ENCODE results near the gene MED9.

MED9 gene

DNA sequence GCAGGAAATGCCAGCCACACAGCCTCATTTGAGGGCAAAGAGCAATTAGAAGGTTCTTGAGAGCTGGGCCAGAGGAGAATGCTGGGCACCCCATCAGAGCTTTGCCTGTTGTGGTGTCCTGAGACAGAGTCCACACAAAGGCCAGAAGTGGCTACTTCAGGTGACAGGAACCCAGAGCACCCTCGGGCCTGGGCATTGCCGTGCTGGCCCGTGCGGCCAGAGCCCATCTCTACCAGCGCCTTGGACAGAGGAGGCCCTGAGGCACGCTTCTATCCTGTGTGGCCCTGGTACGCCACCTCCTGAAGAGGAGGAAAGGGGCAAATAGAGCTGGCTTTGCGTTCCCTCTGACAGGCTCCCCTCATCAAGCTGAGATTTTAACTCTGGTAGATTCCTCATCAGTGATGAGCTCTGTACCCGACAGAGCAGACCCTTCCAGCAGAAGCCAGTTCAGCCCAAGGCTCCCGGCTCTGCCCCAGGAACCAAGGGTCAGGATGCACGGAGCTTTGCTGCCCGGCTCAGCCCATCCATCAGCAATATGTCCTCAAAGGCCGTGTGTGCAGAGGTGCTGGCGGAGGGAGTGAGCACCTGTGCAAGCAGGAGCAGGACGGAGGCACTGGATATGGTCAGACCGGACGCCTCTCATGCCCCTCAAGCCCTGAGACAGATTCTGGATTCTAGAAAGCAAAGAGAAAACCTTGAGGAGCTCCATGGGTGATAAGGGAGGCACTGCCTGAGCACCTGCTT, 22.8 kb downstream of the MED9 start:
- H3K4ac ChIP-seq (ENCODE audit: low read depth, low read length): no peak overlapping the region
- no peak overlapping the region for H3K4me2 ChIP-seq (ENCODE audit: low read length)
- H3K79me1 ChIP-seq (ENCODE audit: low read length): no peaks in the 10 kb centered on the region
- H3K79me2 ChIP-seq (ENCODE audit: control insufficient read depth, insufficient read depth, low read length, poor library complexity): no peaks in the 10 kb centered on the region
- no peak for DNase-seq
- no peak overlapping the region for H2AK5ac ChIP-seq (ENCODE audit: low read length)
- no peak overlapping the region for H3K27ac ChIP-seq (ENCODE audit: low read depth, low read length)
- peaks cover 10 to 17% of the 10 kb centered on the region in 2 experiments for H3K4me1 ChIP-seq (ENCODE audit: control insufficient read depth in 1 of 2, insufficient read depth in 2 of 2, low read length in 2 of 2)
- H3K14ac ChIP-seq (ENCODE audit: low read length): no peak overlapping the region
- H4K12ac ChIP-seq (ENCODE audit: low read depth, low read length): no peak overlapping the region
- no peak overlapping the region for H3K9ac ChIP-seq (ENCODE audit: low read length)
- no peak overlapping the region for H3K4me3 ChIP-seq (ENCODE audit: low read depth, low read length)
- WGBS (ENCODE audit: extremely low coverage, insufficient coverage, insufficient read length): no CpG with 5 or more reads among the region's 17 CpGs
- H3K9me3 ChIP-seq (ENCODE audit: insufficient read depth, low read depth, low read length): peaks cover 2% of the 10 kb centered on the region
- H2BK5ac ChIP-seq (ENCODE audit: low read depth, low read length, poor library complexity): no peak overlapping the region
- H4K91ac ChIP-seq (ENCODE audit: low read depth, low read length): no peak overlapping the region
- no peak overlapping the region for H2BK120ac ChIP-seq (ENCODE audit: insufficient read depth, low read length, poor library complexity)
- H3K36me3 ChIP-seq (ENCODE audit: control insufficient read depth in 1 of 2, insufficient read depth in 2 of 2, low read length in 2 of 2): no peaks in the 10 kb centered on the region
- no peak overlapping the region for H2AFZ ChIP-seq (ENCODE audit: insufficient read depth, low read length, poor library complexity)
- H4K8ac ChIP-seq (ENCODE audit: low read depth, low read length): no peak overlapping the region
- peaks cover 17% of the 10 kb centered on the region for H3K27me3 ChIP-seq (ENCODE audit: insufficient read depth, low read length)
- no peak overlapping the region for H3K18ac ChIP-seq (ENCODE audit: low read length)
- H3K23ac ChIP-seq (ENCODE audit: low read length): no peak overlapping the region
- H2BK12ac ChIP-seq (ENCODE audit: low read length): no peak overlapping the region

GRCh38 chr17:17500999-17501605, 24.3 kb downstream of the MED9 start:
- Histone ChIP-seq H2BK5ac (ENCODE audit: low read depth, low read length, poor library complexity) (no peak overlapping the region), H2AFZ (ENCODE audit: insufficient read depth, low read length, poor library complexity) (no peak overlapping the region), H3K79me2 (ENCODE audit: control insufficient read depth, insufficient read depth, low read length, poor library complexity) (no peaks in the 10 kb centered on the region), H2BK120ac (ENCODE audit: insufficient read depth, low read length, poor library complexity) (no peak overlapping the region), H4K12ac (ENCODE audit: low read depth, low read length) (no peak overlapping the region), H3K4me2 (ENCODE audit: low read length) (no peak overlapping the region), H4K8ac (ENCODE audit: low read depth, low read length) (no peak overlapping the region), H3K9me3 (ENCODE audit: insufficient read depth, low read depth, low read length) (peaks cover 4% of the 10 kb centered on the region), H3K4me3 (ENCODE audit: low read depth, low read length) (no peak overlapping the region), H3K36me3 (ENCODE audit: control insufficient read depth in 1 of 2, insufficient read depth in 2 of 2, low read length in 2 of 2) (no peaks in the 10 kb centered on the region), H3K79me1 (ENCODE audit: low read length) (no peaks in the 10 kb centered on the region), H2AK5ac (ENCODE audit: low read length) (no peak overlapping the region), H3K27me3 (ENCODE audit: insufficient read depth, low read length) (peaks cover 5% of the 10 kb centered on the region), H3K4ac (ENCODE audit: low read depth, low read length) (no peak overlapping the region), H2BK12ac (ENCODE audit: low read length) (no peak overlapping the region), H3K14ac (ENCODE audit: low read length) (no peak overlapping the region), H3K9ac (ENCODE audit: low read length) (no peak overlapping the region), H3K27ac (ENCODE audit: low read depth, low read length) (no peak overlapping the region), H3K4me1 (ENCODE audit: control insufficient read depth in 1 of 2, insufficient read depth in 2 of 2, low read length in 2 of 2) (peaks cover under 1 to 4% of the 10 kb centered on the region in 2 experiments), H3K18ac (ENCODE audit: low read length) (no peak overlapping the region), H4K91ac (ENCODE audit: low read depth, low read length) (no peak overlapping the region), H3K23ac (ENCODE audit: low read length) (no peak overlapping the region)
- DNase-seq: peak in 1 of 2 donors; percentile 47
- WGBS (ENCODE audit: extremely low coverage, insufficient coverage, insufficient read length): no CpG with 5 or more reads among the region's 14 CpGs

DNA sequence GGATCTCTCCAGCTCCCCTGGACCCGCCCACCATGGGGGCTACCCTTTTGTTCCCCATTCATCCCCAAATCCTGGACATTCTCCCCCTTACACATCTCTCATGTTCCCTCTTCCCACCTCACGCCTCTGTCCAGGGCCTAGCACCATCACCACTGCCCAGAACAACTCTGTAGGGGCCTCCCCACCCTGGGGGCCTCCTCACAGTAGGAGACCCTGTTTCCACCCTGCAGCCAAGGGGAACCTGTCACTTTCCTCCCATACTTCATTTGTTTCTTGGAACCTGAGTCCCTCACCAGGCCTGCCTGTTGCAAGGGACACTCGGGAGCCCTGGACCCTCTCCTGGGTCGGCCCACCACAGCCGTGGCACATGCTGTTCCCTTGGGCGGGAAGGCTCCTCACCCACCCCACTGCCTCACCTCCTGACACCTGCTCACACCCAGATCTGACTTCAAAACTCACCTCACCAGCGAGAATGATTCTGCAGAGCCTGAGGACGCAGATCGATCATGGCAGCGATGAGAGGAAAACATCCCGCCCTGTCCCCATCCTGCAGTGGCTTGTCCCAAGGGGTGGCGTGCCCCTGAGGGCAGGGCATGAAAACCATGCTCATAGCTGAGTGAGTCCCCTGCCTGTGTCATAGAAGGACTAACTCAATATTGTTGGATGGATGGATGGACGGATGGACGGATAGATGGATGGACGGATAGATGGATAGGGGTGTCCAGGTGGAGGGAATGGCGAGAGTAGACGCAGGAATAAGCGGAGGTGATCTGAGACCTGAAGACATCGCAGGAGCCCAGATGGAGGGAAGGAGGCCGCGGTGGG, 26.2 kb downstream of the MED9 start:
- Histone ChIP-seq H4K12ac (ENCODE audit: low read depth, low read length) (no peak overlapping the region), H3K18ac (ENCODE audit: low read length) (no peak overlapping the region), H3K23ac (ENCODE audit: low read length) (no peak overlapping the region), H4K8ac (ENCODE audit: low read depth, low read length) (no peak overlapping the region), H3K9me3 (ENCODE audit: insufficient read depth, low read depth, low read length) (peaks cover 4% of the 10 kb centered on the region), H3K9ac (ENCODE audit: low read length) (no peak overlapping the region), H2AK5ac (ENCODE audit: low read length) (no peak overlapping the region), H3K27ac (ENCODE audit: low read depth, low read length) (no peak overlapping the region), H2BK12ac (ENCODE audit: low read length) (no peak overlapping the region), H2AFZ (ENCODE audit: insufficient read depth, low read length, poor library complexity) (no peak overlapping the region), H3K4me2 (ENCODE audit: low read length) (no peak overlapping the region), H3K79me2 (ENCODE audit: control insufficient read depth, insufficient read depth, low read length, poor library complexity) (no peaks in the 10 kb centered on the region), H4K91ac (ENCODE audit: low read depth, low read length) (no peak overlapping the region), H3K4me3 (ENCODE audit: low read depth, low read length) (no peak overlapping the region), H3K36me3 (ENCODE audit: control insufficient read depth in 1 of 2, insufficient read depth in 2 of 2, low read length in 2 of 2) (no peaks in the 10 kb centered on the region), H3K27me3 (ENCODE audit: insufficient read depth, low read length) (no peaks in the 10 kb centered on the region), H3K79me1 (ENCODE audit: low read length) (no peaks in the 10 kb centered on the region), H3K14ac (ENCODE audit: low read length) (no peak overlapping the region), H3K4ac (ENCODE audit: low read depth, low read length) (no peak overlapping the region), H3K4me1 (ENCODE audit: control insufficient read depth in 1 of 2, insufficient read depth in 2 of 2, low read length in 2 of 2) (no peaks in the 10 kb centered on the region), H2BK5ac (ENCODE audit: low read depth, low read length, poor library complexity) (no peak overlapping the region), H2BK120ac (ENCODE audit: insufficient read depth, low read length, poor library complexity) (no peak overlapping the region)
- 100% methylated on average over 4 of the region's 21 CpGs for WGBS (ENCODE audit: extremely low coverage, insufficient coverage, insufficient read length)
- DNase-seq: no peak

GRCh38 chr17:17503566-17504130, 26.8 kb downstream of the MED9 start:
- no peak for DNase-seq
- Histone ChIP-seq H3K9me3 (ENCODE audit: insufficient read depth, low read depth, low read length) (peaks cover 4% of the 10 kb centered on the region), H2AFZ (ENCODE audit: insufficient read depth, low read length, poor library complexity) (no peak overlapping the region), H2AK5ac (ENCODE audit: low read length) (no peak overlapping the region), H3K27ac (ENCODE audit: low read depth, low read length) (no peak overlapping the region), H3K4me2 (ENCODE audit: low read length) (no peak overlapping the region), H3K4ac (ENCODE audit: low read depth, low read length) (no peak overlapping the region), H4K12ac (ENCODE audit: low read depth, low read length) (no peak overlapping the region), H2BK120ac (ENCODE audit: insufficient read depth, low read length, poor library complexity) (no peak overlapping the region), H4K91ac (ENCODE audit: low read depth, low read length) (no peak overlapping the region), H4K8ac (ENCODE audit: low read depth, low read length) (no peak overlapping the region), H3K23ac (ENCODE audit: low read length) (no peak overlapping the region), H3K27me3 (ENCODE audit: insufficient read depth, low read length) (no peaks in the 10 kb centered on the region), H3K14ac (ENCODE audit: low read length) (no peak overlapping the region), H3K36me3 (ENCODE audit: control insufficient read depth in 1 of 2, insufficient read depth in 2 of 2, low read length in 2 of 2) (no peaks in the 10 kb centered on the region), H2BK12ac (ENCODE audit: low read length) (no peak overlapping the region), H3K79me1 (ENCODE audit: low read length) (no peaks in the 10 kb centered on the region), H3K79me2 (ENCODE audit: control insufficient read depth, insufficient read depth, low read length, poor library complexity) (no peaks in the 10 kb centered on the region), H3K9ac (ENCODE audit: low read length) (no peak overlapping the region), H2BK5ac (ENCODE audit: low read depth, low read length, poor library complexity) (no peak overlapping the region), H3K18ac (ENCODE audit: low read length) (no peak overlapping the region), H3K4me3 (ENCODE audit: low read depth, low read length) (peak overlapping the region; percentile 22), H3K4me1 (ENCODE audit: control insufficient read depth in 1 of 2, insufficient read depth in 2 of 2, low read length in 2 of 2) (no peaks in the 10 kb centered on the region)
- WGBS (ENCODE audit: extremely low coverage, insufficient coverage, insufficient read length): no CpG with 5 or more reads among the region's 7 CpGs

All from trophoblast cell (in vitro differentiated cells and primary cell).